ENCODE results near the gene MUC2.

The MUC2 gene

GRCh38 chr11:1037506-1038055, 37.1 kb upstream of the MUC2 start:
- DNase-seq = no peak

- DNase-seq = no peak
These were observed 36.3 kb upstream of the MUC2 start for GRCh38 chr11:1038361-1038760.

GRCh38 chr11:1038921-1039320, 35.8 kb upstream of the MUC2 start:
- DNase-seq = no peak

- DNase-seq = no peak
These were observed 34.9 kb upstream of the MUC2 start for GRCh38 chr11:1039481-1040427.

- no peak for DNase-seq
These were observed 34.1 kb upstream of the MUC2 start for GRCh38 chr11:1040428-1041148.

- no peak for DNase-seq
These were observed 33.6 kb upstream of the MUC2 start for GRCh38 chr11:1041149-1041467.

GRCh38 chr11:1041471-1041870, 33.2 kb upstream of the MUC2 start:
- DNase-seq = no peak

DNA sequence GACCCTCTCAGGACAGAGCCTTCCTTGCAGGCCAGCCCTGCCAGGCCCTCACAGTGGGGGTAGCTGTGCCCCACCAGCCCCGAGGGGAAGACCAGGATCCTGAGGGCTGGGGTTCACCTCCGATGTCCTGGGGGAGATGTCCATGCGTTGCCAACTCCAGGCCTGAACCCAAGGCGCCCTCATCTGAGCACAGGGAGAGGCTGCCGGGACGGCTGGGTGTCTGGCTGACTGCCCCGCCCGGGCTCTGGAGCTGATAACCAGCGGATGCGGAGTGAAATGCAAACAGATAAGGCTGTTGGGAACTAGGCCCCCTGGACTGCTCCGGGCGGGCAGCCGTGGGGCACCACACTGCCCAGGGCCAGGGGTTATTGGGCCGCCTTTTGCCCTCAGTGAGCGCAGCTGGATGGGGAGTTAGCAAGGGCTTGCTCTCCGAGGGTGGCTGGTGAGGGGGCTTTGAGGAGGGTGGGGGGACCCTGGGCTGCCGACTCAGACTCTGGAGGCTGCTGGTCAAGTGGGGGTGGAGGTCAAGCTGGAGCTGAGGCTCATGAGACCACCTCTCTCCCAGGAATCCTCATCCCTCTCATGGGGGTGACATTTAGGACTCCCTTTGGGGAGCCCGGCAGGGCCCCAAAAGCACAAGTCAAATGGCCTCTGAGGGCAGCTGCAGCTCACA, 32.6 kb upstream of the MUC2 start:
- no peak for DNase-seq

- DNase-seq = no peak
These were observed 31.8 kb upstream of the MUC2 start for GRCh38 chr11:1042626-1043562.

DNA sequence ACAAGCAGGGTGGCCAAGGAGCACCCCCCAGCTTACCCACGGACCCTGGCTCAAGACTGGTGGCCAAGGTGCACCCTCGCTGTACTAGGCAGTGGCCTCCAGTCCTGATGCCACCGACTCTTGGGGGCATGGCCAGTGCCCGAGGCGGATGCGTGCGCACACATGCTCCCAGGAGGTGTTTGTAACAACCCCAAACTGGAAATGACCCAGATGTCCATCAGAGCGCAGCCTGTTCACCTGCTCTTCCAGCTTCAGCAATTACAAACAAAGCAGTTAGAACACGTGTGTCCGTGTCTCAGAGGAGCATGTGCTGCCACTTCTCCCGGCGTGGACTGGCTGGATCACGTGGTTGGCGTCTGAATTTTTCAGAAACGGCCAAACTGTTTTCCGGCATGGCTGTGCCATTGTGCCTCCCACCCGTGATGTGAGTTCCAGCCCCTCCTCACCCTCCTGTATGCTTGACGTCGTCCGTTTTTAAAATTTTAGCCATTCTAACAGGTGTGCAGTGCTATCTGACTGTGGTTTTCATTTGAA, 31.0 kb upstream of the MUC2 start:
- no peak for DNase-seq

DNA sequence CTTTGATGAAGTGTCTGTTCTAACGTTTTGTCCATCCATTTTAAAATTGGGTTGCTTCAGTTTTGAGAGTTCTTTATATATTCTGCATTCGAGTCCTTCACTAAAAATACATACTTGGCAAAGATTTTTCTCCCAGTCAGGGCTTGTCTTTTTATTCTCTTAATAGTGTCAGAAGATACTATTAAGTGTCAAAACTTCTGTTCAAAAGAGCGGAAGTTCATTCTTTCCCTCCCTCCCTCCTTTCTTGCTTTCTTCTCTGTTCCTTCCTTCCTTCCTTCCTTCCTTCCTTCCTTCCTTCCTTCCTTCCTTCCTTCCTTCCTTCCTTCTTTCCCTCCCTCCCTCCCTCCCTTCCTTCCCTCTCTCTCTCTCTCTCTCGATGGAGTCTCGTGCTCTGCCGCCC, 30.5 kb upstream of the MUC2 start:
- no peak for DNase-seq

GRCh38 chr11:1047595-1048156, 27.0 kb upstream of the MUC2 start:
- no peak for DNase-seq

GRCh38 chr11:1048375-1049070, 26.2 kb upstream of the MUC2 start:
- no peak for DNase-seq

DNA sequence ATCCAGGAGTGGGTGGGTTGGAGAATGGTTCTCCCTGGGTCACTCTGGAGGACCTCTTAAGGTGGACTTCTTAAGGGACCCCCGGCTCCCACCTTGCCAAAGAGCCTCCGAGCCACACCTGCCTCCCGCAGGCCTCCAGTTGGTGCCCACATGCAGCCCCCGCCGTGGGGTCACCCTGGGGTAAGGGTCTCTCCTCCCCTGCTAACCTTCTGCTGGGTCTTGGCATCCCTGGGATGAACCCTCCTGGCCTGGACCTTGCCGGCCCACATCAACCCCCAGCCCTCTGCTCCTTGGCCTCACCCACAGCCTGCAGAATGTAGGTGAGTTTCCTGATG, 25.6 kb upstream of the MUC2 start:
- DNase-seq = no peak

DNA sequence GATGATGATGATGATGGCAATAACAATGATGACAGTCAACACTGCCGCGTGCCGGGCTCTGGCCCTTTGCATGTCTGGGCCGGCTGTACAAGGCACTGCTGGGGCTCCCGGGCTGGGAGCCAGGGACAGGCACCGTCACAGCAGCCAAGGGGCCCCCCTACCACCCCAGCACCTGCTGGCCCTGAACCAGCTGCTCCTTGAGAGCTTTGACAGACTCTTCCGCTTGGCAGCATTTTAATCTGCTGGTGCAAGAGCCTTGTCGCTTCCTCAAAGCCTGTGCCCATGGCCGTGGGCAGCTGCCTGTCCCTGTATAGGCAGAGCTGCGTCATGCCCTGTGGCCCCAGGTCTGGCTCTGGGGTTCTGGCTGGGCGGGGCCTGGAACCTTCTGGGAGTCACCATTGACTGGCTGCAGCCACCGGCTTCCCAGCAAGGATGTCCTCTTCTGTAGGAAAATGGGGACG, 25.2 kb upstream of the MUC2 start:
- no peak for DNase-seq

DNA sequence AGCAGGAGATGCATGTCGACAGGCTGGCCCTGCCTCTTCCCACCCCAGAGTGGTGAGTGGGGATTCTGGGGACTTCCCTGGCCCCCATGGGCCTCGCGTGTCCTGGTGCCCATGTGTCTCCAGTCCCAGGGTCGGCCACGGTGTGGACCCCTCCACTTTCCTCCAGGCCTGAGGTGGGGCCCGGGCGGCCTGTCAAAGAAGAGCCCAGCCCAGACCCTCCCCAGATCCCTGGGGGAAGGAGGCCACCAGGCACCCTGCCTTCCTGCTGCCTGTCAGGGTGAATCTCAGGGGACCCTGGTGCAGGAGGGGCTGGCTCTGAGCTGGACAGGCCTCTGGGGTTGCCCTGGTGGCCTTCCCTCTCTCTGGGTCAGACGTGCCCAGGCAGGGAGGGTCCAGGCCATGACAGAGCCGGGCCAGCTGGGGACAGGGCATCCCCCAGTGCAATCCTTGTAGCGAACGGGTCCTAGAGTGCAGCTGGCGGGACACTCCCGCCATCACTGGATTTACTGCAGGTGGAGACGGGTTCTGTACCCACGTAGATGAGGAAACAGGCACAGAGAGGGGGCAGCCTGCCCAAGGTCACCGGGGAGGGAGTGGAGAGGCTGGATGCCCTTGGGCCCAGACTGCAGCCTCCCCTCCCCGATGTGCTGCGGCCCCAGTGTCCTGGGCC, 24.6 kb upstream of the MUC2 start:
- no peak for DNase-seq

- no peak for DNase-seq
These were observed 23.9 kb upstream of the MUC2 start for GRCh38 chr11:1050581-1051355.

DNA sequence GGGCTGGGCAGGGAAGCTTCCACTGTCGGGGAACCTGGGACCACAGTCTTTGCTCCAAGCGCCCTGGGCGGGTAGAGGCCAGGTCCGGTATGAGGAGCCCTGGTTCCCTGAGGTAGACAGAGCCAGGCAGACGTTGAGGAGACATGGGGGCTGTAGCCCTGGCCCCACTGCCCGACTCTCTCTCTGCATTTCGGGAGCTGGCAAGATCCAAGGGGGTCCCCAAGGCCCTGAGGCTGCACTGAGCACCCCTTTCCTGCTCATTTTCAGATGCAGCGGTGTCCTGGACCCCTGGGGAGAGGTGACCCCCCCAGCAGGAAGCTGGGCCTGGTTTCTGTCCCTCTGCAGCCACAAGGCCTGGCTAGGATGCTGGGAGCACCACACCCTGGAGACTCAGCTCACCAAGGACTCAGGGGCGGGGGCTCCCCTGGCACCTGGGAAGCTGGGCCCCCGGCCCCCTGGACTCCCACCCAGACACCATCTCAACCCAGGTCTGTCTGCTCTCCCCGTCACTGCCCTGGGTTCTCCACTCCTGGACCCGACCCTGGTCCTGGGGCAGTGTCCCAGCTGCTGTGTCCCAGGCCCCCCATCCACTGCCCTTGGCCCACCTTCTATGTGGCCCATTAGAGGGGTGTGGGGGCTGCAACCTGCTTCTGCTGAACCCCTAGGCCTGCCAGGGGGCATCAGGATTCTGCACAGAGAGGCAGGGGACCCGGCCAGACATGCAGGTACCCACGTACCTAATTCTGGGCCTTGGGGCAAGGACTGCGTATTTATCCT, 23.1 kb upstream of the MUC2 start:
- no peak for DNase-seq
